AG04450 (cell line): Measurements from ENCODE around the gene CISD2. TPM values are rescaled to one million over a fixed set of nuclear protein-coding genes. Genes with fewer than 3 reads are reported as not detected.
"Not testable (repeated sequence)": the region's sequence is repeated elsewhere in the genome, so short reads cannot be mapped to it uniquely, and the experiment has no call there.

Experiments
- CTCF ChIA-PET: fragments of 300-600, 350-600 bp; formaldehyde crosslinking; extraction: SDS; loops from one replicate; lab custom pipeline; 2022; ENCODE audit warnings: antibody characterized with exemption, inconsistent platforms; lab: Charles Lee
- POLR2A ChIA-PET: fragments of 350-600 bp; formaldehyde crosslinking; extraction: SDS; loops from one replicate; lab custom pipeline; 2021; ENCODE audit warnings: antibody characterized with exemption, inconsistent platforms; lab: Yijun Ruan, JAX
- DNase-seq: peaks from one replicate; pipeline ENCODE4 v3.0.0-alpha.2; 2011; ENCODE audit warnings: low read depth, low spot score
- H3K27ac ChIP-seq: one replicate; pipeline ENCODE4 v1.5.1; 2012; ENCODE audit warnings: low read depth, low read length, control low read depth
- H3K27me3 ChIP-seq: one replicate; pipeline ENCODE4 v1.6.0; 2012; ENCODE audit warnings: low read length; ENCODE audit not compliant: control insufficient read depth, insufficient read depth
- H3K4me3 ChIP-seq: 2 replicates; pipeline ENCODE4 v1.5.1; 2011; ENCODE audit warnings: mild to moderate bottlenecking, low read depth, low read length, control low read depth
- H3K9me3 ChIP-seq: 2 replicates; pipeline ENCODE4 v1.5.1; 2012; ENCODE audit warnings: low read length; ENCODE audit not compliant: control insufficient read depth, insufficient read depth
- CTCF ChIP-seq: IDR thresholded peaks from 2 replicates; pipeline ENCODE4 v1.5.1; 2011; ENCODE audit warnings: low read depth, low read length, control low read depth, inconsistent platforms
- polyA plus RNA-seq: library from polyadenylated mRNA; depleted of rRNA; stranded (reverse); fragments of >200 nt; gene quantifications from 2 replicates; pipeline ENCODE4 v1.2.3, GENCODE V29; 2011; rRNA removed
- small RNA-seq: library from RNA; depleted of rRNA; stranded (forward); fragments of <200 nt; gene quantifications from one replicate; pipeline ENCODE3, GENCODE V24; 2012; ENCODE audit warnings: low read depth; ENCODE audit not compliant: insufficient read length

Gene CISD2
- polyA plus RNA-seq, 1 experiment, result 30.6 TPM

- H3K4me3 ChIP-seq, CTCF ChIA-PET: not testable (repeated sequence)
Measured at GRCh38 chr4:102897610-102898009, 28.8 kb downstream of the CISD2 start.

GRCh38 chr4:102901804-102902203 is 33.0 kb downstream of the CISD2 start:
- no peak for DNase-seq
- H3K4me3 ChIP-seq, result no peak overlapping the region
- no peak overlapping the region for H3K27ac ChIP-seq
- H3K9me3 ChIP-seq, result no peaks in the 10 kb centered on the region
- ChIA-PET CTCF (no interaction called here), POLR2A (no interaction called here)
- no peak for TF ChIP-seq CTCF
- no peaks in the 10 kb centered on the region for H3K27me3 ChIP-seq

More at GRCh38 chr4:102897610-102898009, 28.8 kb downstream of the CISD2 start:
- H3K27me3 ChIP-seq, H3K27ac ChIP-seq, POLR2A ChIA-PET, H3K9me3 ChIP-seq, DNase-seq: not testable (repeated sequence)

- no peak overlapping the region for H3K4me3 ChIP-seq
- H3K27me3 ChIP-seq, result no peaks in the 10 kb centered on the region
- DNase-seq, result no peak
- ChIA-PET POLR2A (no interaction called here), CTCF (no interaction called here)
- no peak for TF ChIP-seq CTCF
- H3K27ac ChIP-seq, result no peak overlapping the region
- no peaks in the 10 kb centered on the region for H3K9me3 ChIP-seq
Measured at GRCh38 chr4:102918859-102919258, 50.1 kb downstream of the CISD2 start.

- H3K27me3 ChIP-seq, POLR2A ChIA-PET, H3K4me3 ChIP-seq, H3K9me3 ChIP-seq, H3K27ac ChIP-seq, CTCF ChIA-PET, DNase-seq: not testable (repeated sequence)
Measured at GRCh38 chr4:102919697-102920096, 50.9 kb downstream of the CISD2 start.

- H3K27ac ChIP-seq, result no peak overlapping the region
- DNase-seq, result no peak
- ChIA-PET POLR2A (no interaction called here), CTCF (no interaction called here)
- H3K4me3 ChIP-seq, result no peak overlapping the region
- no peaks in the 10 kb centered on the region for H3K27me3 ChIP-seq
- no peak for TF ChIP-seq CTCF
- H3K9me3 ChIP-seq, result no peaks in the 10 kb centered on the region
Measured at GRCh38 chr4:102935716-102936115, 66.9 kb downstream of the CISD2 start.

GRCh38 chr4:102938063-102938462 is 69.3 kb downstream of the CISD2 start:
- H3K27me3 ChIP-seq, DNase-seq, CTCF ChIA-PET, H3K9me3 ChIP-seq, H3K27ac ChIP-seq, H3K4me3 ChIP-seq, POLR2A ChIA-PET: not testable (repeated sequence)

Small RNA genes within 50 kb of the gene (small RNA-seq; reads per million reads assigned to genes)
- gene RNU7-151P, result not detected

Other genes starting within 250 kb of the CISD2 start
- gene MANBA, start 108.0 kb upstream of the CISD2 start, polyA plus RNA-seq, result 20.9 and 21.9 TPM in 2 replicates
- gene UBE2D3, start 41.4 kb upstream of the CISD2 start, polyA plus RNA-seq, result 381 and 534 TPM in 2 replicates
- 0.32 and 0.35 TPM in 2 replicates for gene SLC9B1, start 150.7 kb downstream of the CISD2 start, polyA plus RNA-seq
- 7.5 and 10.1 TPM in 2 replicates for gene SLC9B2, start 207.8 kb downstream of the CISD2 start, polyA plus RNA-seq
- 94.4 and 109 TPM in 2 replicates for gene BDH2, start 230.8 kb downstream of the CISD2 start, polyA plus RNA-seq